Hepatocyte (in vitro differentiated cells): ENCODE data around the gene COL15A1. TPM values are rescaled to one million over a fixed set of nuclear protein-coding genes. Genes with fewer than 3 reads are reported as not detected.
A peak's percentile ranks its signal among the peaks of the same experiment; 100 is the strongest.

Experiments
- DNase-seq: peaks from one replicate; pipeline ENCODE4 v3.0.0-alpha.2; 2016; ENCODE audit warnings: low spot score
- H2AFZ ChIP-seq: fragments of 200-600 bp; sonication (generic); 2 replicates; pipeline ENCODE4 v1.6.0; 2016; ENCODE audit warnings: antibody characterized with exemption, mild to moderate bottlenecking
- H3K27ac ChIP-seq: fragments of 200-600 bp; sonication (generic); 2 replicates; pipeline ENCODE4 v1.5.1; 2016; ENCODE audit warnings: mild to moderate bottlenecking
- H3K27me3 ChIP-seq: fragments of 200-600 bp; sonication (generic); 2 replicates; pipeline ENCODE4 v1.6.1; 2016
- H3K36me3 ChIP-seq: fragments of 200-600 bp; sonication (generic); replicated peaks from 2 replicates; pipeline ENCODE4 v1.5.1; 2016; ENCODE audit warnings: low read depth; ENCODE audit not compliant: insufficient read depth
- H3K4me1 ChIP-seq: fragments of 200-600 bp; sonication (generic); 2 replicates; pipeline ENCODE4 v1.5.1; 2016; ENCODE audit warnings: mild to moderate bottlenecking, moderate library complexity; ENCODE audit not compliant: insufficient read depth
- H3K4me2 ChIP-seq: fragments of 200-600 bp; sonication (generic); 2 replicates; pipeline ENCODE4 v1.6.0; 2016
- H3K4me3 ChIP-seq: fragments of 200-600 bp; sonication (generic); 2 replicates; pipeline ENCODE4 v1.5.1; 2016; ENCODE audit warnings: mild to moderate bottlenecking
- H3K79me2 ChIP-seq: fragments of 200-600 bp; sonication (generic); 2 replicates; pipeline ENCODE4 v1.6.0; 2017; ENCODE audit warnings: mild to moderate bottlenecking
- H3K9me2 ChIP-seq: fragments of 200-600 bp; sonication (generic); replicated peaks from 2 replicates; pipeline ENCODE4 v1.6.0; 2017; ENCODE audit warnings: mild to moderate bottlenecking; ENCODE audit not compliant: insufficient read depth
- H3K9me3 ChIP-seq: fragments of 200-600 bp; sonication (generic); 2 replicates; pipeline ENCODE4 v1.5.1; 2016; ENCODE audit warnings: low read depth, mild to moderate bottlenecking
- H4K20me1 ChIP-seq: fragments of 200-600 bp; sonication (generic); 2 replicates; pipeline ENCODE4 v1.6.0; 2016; ENCODE audit warnings: mild to moderate bottlenecking; ENCODE audit not compliant: insufficient read depth, poor library complexity, severe bottlenecking
- EZH2 ChIP-seq: fragments of 200-600 bp; sonication (generic); IDR thresholded peaks from 2 replicates; pipeline ENCODE4 v1.6.1; 2016; ENCODE audit warnings: antibody characterized with exemption, mild to moderate bottlenecking, borderline replicate concordance
- EZH2phosphoT487 ChIP-seq: fragments of 200-600 bp; sonication (generic); IDR thresholded peaks from one replicate; pipeline ENCODE4 v1.6.1; 2018; ENCODE audit warnings: antibody characterized with exemption, mild to moderate bottlenecking, low read depth, moderate library complexity; ENCODE audit not compliant: unreplicated experiment, severe bottlenecking
- WGBS: methylation state at CpG from one replicate; pipeline ENCODE4 v1.1.6; 2016; ENCODE audit warnings: low lambda C conversion rate; ENCODE audit errors: missing lambda C conversion rate; 5-methylcytosine and 5-hydroxymethylcytosine counted together
- polyA plus RNA-seq: library from polyadenylated mRNA; unstranded; fragments of >200 nt; fragmentation: Nextera tagmentation; extraction: Ambion mirVana; gene quantifications from 2 replicates; pipeline ENCODE4 v1.2.1, GENCODE V29; 2016
- total RNA-seq: library from RNA; depleted of rRNA; stranded (reverse); fragments of >200 nt; gene quantifications from 2 replicates; pipeline ENCODE4 v1.2.3, GENCODE V29; 2014
- TF ChIP-seq, protein P1 (sequence below): fragments of 200-600 bp; sonication (generic); IDR thresholded peaks from 2 replicates; pipeline ENCODE4 v1.5.1; 2016; ENCODE audit warnings: antibody characterized with exemption, mild to moderate bottlenecking; ENCODE audit not compliant: poor library complexity

The COL15A1 gene
- total and polyA plus RNA-seq, 2 experiments from 2014 or later = 97.6 to 106 TPM

DNA sequence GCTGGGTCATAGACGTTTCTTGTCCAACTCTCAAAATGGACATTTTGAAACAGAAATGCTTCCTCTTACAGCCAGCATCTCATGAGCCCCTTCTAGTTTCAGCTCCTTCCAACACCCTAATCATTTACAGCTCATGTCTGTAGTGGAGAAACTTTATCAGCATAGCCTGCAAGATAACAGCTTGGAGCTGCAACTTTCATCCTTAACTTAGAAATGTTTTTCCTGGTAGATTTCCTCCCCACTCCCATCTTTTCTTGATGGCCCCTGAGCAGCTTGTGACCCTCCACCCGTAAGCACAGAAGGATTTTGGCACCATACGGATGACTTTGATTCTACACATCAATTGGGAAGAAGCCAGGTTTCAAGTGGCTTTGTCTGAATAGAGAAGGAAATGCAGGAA is 107.7 kb downstream of the COL15A1 start:
- peaks cover 23% of the 10 kb centered on the region for H3K4me1 ChIP-seq
- no peaks in the 10 kb centered on the region for H3K9me3 ChIP-seq
- TF ChIP-seq EZH2 = no peak
- no peak for TF ChIP-seq EZH2phosphoT487
- no peaks in the 10 kb centered on the region for H4K20me1 ChIP-seq
- H3K9me2 ChIP-seq = no peaks in the 10 kb centered on the region
- H3K36me3 ChIP-seq = no peaks in the 10 kb centered on the region
- DNase-seq = no peak
- no peak overlapping the region for H2AFZ ChIP-seq
- H3K27ac ChIP-seq = peak overlapping the region; percentile 59
- 57% methylated on average over 3 of the region's 3 CpGs for WGBS
- H3K79me2 ChIP-seq = no peaks in the 10 kb centered on the region
- H3K4me2 ChIP-seq = no peak overlapping the region
- H3K4me3 ChIP-seq = no peak overlapping the region
- H3K27me3 ChIP-seq = no peaks in the 10 kb centered on the region

- Histone ChIP-seq H4K20me1 (no peaks in the 10 kb centered on the region), H3K4me2 (no peak overlapping the region), H2AFZ (no peak overlapping the region), H3K27me3 (no peaks in the 10 kb centered on the region), H3K9me2 (no peaks in the 10 kb centered on the region), H3K36me3 (no peaks in the 10 kb centered on the region), H3K4me1 (peaks cover 23% of the 10 kb centered on the region), H3K4me3 (no peak overlapping the region), H3K27ac (no peak overlapping the region), H3K9me3 (no peaks in the 10 kb centered on the region), H3K79me2 (no peaks in the 10 kb centered on the region)
- WGBS = 65% methylated on average over 4 of the region's 4 CpGs
- TF ChIP-seq EZH2 (no peak), EZH2phosphoT487 (no peak)
- TF ChIP-seq, protein P1, sequence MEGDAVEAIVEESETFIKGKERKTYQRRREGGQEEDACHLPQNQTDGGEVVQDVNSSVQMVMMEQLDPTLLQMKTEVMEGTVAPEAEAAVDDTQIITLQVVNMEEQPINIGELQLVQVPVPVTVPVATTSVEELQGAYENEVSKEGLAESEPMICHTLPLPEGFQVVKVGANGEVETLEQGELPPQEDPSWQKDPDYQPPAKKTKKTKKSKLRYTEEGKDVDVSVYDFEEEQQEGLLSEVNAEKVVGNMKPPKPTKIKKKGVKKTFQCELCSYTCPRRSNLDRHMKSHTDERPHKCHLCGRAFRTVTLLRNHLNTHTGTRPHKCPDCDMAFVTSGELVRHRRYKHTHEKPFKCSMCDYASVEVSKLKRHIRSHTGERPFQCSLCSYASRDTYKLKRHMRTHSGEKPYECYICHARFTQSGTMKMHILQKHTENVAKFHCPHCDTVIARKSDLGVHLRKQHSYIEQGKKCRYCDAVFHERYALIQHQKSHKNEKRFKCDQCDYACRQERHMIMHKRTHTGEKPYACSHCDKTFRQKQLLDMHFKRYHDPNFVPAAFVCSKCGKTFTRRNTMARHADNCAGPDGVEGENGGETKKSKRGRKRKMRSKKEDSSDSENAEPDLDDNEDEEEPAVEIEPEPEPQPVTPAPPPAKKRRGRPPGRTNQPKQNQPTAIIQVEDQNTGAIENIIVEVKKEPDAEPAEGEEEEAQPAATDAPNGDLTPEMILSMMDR = no peak
- no peak for DNase-seq
These were observed 108.1 kb downstream of the COL15A1 start for GRCh38 chr9:99051851-99052250.

GRCh38 chr9:99052815-99053715 is 109.4 kb downstream of the COL15A1 start:
- 94% methylated on average over 10 of the region's 10 CpGs for WGBS
- H2AFZ ChIP-seq = no peak overlapping the region
- H3K4me1 ChIP-seq = peaks cover 18% of the 10 kb centered on the region
- no peak for DNase-seq
- H3K27ac ChIP-seq = no peak overlapping the region
- H3K27me3 ChIP-seq = no peaks in the 10 kb centered on the region
- H3K36me3 ChIP-seq = no peaks in the 10 kb centered on the region
- no peaks in the 10 kb centered on the region for H4K20me1 ChIP-seq
- H3K4me3 ChIP-seq = no peak overlapping the region
- H3K4me2 ChIP-seq = no peak overlapping the region
- no peaks in the 10 kb centered on the region for H3K9me2 ChIP-seq
- no peaks in the 10 kb centered on the region for H3K9me3 ChIP-seq
- TF ChIP-seq, protein P1 = no peak
- TF ChIP-seq EZH2 (no peak), EZH2phosphoT487 (no peak)
- no peaks in the 10 kb centered on the region for H3K79me2 ChIP-seq

DNA sequence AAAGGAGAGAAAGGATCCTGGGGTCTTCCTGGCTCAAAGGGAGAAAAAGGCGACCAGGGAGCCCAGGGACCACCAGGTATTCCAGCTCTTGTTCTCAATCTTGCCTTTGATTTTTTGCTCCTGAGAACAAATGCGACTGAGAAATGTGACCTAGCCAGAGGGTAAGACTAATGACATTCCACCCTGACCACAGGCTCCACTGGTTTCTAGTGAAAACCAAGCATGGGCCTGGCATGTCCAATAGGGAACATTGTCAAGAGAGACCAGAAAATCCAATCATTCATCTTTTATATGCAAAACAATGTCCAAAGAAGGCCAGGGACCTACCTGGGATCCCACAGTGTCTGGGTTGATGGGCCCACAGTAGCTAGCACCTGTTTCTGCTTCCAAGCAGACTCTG is 110.9 kb downstream of the COL15A1 start:
- Histone ChIP-seq H3K27me3 (no peaks in the 10 kb centered on the region), H3K27ac (no peak overlapping the region), H3K36me3 (no peaks in the 10 kb centered on the region), H3K4me2 (no peak overlapping the region), H3K4me1 (peaks cover 16% of the 10 kb centered on the region), H3K79me2 (no peaks in the 10 kb centered on the region), H3K9me2 (no peaks in the 10 kb centered on the region), H2AFZ (no peak overlapping the region), H4K20me1 (no peaks in the 10 kb centered on the region), H3K9me3 (no peaks in the 10 kb centered on the region), H3K4me3 (no peak overlapping the region)
- no peak for DNase-seq
- WGBS = 79% methylated on average over 2 of the region's 2 CpGs
- TF ChIP-seq EZH2phosphoT487 = no peak
- TF ChIP-seq, protein P1 = no peak
- no peak for TF ChIP-seq EZH2
